HG02763 (cell line): ENCODE measurements around the gene BMAL2.

ENCODE experiments used
- ATAC-seq: cut with Tn5 transposase; IDR thresholded peaks from one replicate; pipeline ENCODE4 v1.9.1; 2021; ENCODE audit warnings: mild to moderate bottlenecking, moderate library complexity; ENCODE audit not compliant: unreplicated experiment

The BMAL2 gene

DNA sequence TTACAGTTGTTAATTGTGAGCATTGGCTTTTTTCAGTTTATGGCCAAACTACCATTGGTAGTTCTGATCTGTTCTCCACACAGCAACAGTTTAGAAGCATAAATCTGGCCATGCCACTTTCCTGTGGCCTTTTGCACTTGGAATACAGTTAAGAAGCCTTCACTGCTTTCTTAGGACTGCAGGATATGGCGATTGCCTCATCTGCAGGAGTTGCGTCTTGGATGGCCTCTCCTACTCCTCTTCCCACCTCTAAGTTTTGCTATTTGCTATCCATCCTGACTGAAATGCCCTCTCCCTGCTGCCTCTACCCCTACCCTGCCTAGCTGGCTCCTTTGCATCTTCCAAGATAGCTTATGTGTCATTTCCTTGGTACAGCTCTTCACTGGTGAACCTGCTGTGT, 12.8 kb upstream of the BMAL2 start:
- ATAC-seq: no peak

GRCh38 chr12:27324530-27324929, 8.1 kb upstream of the BMAL2 start:
- no peak for ATAC-seq

GRCh38 chr12:27330846-27331245, 1.8 kb upstream of the BMAL2 start:
- ATAC-seq: no peak

DNA sequence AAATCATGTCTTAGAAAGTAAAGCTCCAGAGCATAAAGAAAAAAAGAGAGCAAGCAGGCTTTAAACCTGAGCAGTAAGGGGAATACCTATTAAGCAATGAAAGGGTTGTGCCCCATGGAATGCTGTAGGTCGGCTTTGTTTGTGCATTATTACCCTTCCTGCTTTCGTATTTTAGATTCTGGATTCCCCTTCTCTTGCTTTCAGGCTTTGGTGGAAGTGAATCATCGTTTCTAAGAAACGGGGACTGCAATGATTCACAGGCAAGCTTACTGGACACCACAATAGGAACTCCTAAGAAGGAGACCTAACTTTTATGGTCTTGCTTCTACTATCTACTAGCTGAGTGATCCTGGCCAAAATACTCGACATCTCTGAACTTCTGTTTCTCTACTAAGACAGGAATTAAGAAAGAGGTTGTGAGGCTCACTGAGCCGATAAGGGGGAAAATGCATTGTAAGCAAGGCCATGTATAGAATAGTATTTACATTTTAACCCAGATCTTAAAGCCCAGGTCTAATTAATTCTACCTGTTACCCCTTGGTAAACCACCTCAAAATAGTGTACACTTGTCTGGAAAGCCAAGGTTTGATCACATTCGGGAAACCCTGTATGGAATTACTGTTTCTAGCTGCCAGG, 1.2 kb upstream of the BMAL2 start:
- peak; percentile 28 for ATAC-seq

DNA sequence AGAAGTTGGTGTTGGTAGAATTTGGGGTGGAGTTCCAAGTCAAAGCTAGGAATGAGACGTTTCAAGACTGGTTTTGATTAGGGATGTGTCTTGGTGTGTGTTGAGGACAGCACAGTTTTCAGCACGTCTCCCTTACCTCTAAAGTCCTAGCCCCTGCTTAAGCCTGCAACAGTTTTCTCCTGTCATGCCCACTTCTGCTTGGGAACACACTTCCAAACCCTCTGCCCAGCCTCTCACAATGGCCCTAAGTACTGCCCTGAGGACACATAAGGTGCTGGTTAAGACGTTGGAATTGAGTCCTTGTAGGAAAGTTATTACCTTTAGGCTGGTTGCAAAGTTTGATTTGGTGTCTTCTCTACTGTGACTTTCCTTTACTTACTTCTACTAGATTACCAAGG, 710 bp upstream of the BMAL2 start:
- no peak for ATAC-seq

DNA sequence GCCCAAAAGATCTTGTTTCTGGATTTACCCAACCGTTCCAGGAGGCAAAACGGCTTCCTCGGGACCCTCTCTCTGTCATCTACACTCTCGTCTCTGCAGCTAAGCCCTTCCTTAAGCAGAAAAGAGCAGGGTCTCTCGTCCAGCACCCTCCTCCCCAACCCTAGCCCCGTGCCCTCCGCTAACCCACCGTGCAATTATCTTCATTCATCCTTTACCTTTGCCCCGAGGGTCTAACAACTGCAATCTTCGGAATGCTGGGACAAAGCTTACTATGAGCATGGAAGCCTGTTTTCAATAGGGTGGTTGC, 276 bp upstream of the BMAL2 start:
- ATAC-seq: no peak

DNA sequence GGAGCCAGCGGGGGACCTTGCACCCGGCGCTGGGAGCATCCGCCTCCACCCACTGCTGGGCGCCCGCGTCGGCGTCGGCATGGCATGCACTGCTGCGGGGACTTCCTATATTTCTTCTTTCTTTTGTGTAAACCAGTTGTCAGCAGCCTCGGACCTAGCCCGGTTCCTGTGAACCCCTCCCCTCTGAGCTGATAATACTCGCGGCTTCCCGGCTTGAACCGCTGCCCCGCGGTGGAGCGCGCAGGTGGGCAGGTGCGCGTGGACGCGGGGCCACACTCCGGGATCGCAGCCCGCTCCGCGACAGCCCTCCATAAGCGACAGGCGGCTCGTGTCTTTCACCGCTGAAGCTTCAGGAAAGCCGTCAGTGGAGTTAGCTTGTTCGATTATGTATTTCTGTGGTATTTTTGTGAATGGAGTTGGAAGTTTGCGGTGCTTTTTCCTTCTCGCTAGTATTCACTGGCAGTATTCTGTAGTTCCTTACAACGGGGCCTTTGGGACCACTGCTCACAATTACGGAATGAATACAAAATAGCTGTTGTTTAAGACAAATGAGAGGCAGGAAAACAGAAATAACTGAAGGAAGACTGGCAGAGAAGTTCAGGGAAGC, 870 bp downstream of the BMAL2 start:
- ATAC-seq: peak; percentile 17

GRCh38 chr12:27334042-27334720, 1.5 kb downstream of the BMAL2 start:
- ATAC-seq: no peak

- ATAC-seq: no peak
Measured at GRCh38 chr12:27334721-27335082, 2.1 kb downstream of the BMAL2 start.

DNA sequence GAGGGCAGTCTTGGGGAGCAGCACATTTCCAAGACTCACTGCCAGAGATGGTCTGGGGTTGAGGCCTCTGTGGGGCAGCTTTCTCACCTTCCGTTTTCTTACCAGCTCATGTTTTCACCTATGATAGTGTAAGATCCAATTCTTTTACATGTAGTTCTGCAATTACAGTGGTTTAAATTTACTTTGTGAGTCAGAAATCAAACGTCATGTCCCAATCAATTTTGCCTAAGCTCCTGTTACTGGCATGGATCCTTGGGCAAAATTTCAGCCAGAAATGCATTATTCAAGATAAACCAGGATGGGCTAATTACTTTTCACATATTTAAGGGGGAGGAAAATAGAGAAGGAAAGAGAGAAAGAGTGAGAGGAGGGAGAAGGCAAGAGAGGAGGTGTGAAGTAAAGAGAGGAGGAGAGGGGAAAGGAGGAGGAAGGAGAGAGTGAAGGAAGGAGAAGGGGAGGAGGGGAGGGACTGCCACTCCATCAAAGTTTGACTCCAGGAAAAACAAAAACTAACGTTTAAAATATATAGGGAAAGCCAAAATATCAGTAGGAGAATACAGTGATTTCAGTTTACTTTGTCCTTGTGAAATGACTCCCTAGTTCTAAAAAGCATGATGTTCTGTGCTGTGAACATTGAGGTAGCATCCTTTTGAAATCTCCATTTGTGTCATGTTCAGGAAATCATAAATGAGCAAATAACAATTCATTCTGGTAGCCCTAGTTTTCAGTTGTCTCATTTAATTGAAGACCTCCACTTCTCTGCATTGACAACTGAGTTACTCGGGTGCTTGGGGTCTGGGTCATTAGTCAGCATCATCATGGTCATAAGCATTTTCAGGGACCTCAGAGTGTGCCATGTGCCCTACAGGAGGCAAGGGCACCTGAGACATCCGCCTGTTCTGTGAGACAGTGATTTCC, 3.0 kb downstream of the BMAL2 start:
- ATAC-seq: no peak

DNA sequence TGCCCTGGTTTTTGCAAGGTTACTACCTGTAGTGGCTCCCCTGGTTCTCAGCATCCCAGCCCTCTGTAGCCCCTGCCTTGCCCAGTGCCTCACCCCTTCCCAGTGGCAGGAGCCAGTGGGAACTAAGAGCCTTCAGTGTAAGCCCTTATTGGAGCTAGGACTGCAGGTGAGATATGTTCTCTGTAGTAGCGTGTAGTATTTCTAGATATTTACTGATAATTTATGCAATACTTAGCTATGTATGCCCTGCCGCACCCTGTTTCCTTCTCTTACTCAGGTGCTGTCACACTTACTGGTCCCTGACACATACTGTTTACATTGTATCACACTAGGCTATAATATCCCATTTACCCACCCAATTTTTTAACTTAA, 3.6 kb downstream of the BMAL2 start:
- no peak for ATAC-seq

GRCh38 chr12:27337376-27337775, 4.7 kb downstream of the BMAL2 start:
- ATAC-seq: no peak

- ATAC-seq: no peak
Measured at GRCh38 chr12:27338473-27338872, 5.8 kb downstream of the BMAL2 start.

- ATAC-seq: no peak
Measured at GRCh38 chr12:27340971-27341370, 8.3 kb downstream of the BMAL2 start.

GRCh38 chr12:27342536-27342935, 9.9 kb downstream of the BMAL2 start:
- no peak for ATAC-seq

DNA sequence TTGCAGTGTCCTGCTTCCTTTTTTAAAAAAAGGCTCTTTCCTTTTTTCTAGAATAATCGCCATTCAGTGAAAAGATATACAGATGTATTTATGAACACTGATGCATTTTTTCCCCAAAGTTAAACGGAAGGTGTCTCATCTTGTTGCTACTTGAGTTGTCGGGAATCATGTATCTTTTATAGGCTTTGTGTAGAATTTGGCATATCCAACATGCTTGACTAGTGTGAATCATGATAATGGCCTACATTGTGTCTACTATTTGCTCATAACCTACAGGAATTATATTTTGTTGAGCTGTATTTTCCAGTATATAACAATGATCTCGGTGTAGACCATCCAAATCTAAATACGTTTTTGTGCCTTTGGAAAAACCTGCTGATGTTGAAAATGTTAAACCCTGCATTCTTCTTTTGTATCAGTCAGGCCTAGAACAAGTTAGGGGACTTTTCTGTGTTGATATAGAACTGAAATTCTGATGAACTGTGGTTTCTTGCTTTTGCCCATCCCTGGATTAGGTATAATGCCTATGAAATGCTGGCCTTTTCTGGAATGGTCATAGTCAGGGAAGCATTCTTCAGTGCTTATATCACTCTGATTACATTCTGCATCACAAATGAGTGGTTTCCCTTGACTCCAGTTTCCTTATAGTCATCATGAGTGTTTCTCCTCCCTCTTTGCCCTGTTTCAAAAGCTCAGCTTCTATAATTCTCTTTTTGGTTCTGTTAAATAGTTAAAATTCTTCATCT, 10.8 kb downstream of the BMAL2 start:
- no peak for ATAC-seq

GRCh38 chr12:27344246-27344645, 11.6 kb downstream of the BMAL2 start:
- no peak for ATAC-seq

DNA sequence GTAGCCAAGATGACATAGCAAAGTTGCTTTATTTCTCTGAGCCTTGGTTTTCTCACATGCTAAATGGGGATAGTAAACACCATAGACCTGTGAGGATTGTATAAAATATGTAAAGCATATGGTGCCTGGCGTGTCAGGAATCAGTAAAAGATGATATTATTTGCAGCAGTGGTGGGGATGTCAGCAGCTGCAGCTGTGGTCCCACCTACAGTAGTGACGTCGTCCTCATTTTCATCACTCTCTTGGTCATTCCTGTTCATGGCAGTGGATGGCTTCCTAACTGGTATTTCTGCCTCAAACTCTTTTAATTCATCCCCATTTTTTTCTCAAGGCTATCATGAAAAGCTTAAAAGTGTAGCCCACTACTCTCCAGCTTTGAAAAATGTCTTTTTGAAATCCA, 12.1 kb downstream of the BMAL2 start:
- ATAC-seq: no peak

- ATAC-seq: no peak
Measured at GRCh38 chr12:27345376-27345775, 12.7 kb downstream of the BMAL2 start.

DNA sequence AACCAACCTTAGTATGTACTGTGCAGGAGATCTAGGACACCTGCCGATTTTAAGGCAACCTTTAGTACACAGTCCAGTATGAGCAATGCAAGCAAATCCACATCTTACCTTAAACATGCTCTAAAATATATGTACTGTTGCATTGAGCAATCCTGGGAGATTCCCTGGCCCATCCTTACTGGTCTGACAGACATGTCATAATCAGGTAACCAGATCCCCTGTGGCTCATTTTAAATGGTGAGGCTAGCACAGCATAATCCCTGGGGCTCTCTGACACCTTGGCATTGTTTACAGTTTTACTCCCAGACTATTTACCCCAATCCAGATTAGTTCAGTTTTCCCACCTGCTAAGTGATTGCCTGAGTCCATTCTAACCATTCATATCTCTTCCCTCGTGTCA, 15.1 kb downstream of the BMAL2 start:
- no peak for ATAC-seq

DNA sequence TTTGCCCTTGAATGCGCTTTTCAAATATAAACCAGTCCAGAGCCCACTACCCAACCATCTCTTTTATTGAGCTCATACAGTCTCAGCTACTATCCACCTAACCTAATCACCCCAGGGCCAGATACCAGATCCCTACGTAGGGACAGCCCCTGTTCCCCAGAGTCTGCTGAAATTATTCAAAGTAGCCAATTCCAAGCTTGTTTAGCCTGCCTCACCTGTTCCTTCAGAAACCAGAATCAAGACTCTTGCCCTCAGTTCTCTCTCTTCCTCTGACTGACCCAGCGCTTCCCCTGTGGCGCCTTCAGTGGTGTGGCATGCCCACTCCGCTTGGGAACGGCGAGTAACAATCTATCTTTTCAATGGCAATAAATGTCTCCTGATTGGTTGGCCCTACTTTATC, 18.8 kb downstream of the BMAL2 start:
- ATAC-seq: no peak
